ENCODE measurements around the gene CASP10. TPM values are rescaled to one million over a fixed set of nuclear protein-coding genes. Genes with fewer than 3 reads are reported as not detected.

The CASP10 gene
- total RNA-seq, 4 donors from 2014 or later = 9.0 to 22.0 (median 15.0) TPM

DNA sequence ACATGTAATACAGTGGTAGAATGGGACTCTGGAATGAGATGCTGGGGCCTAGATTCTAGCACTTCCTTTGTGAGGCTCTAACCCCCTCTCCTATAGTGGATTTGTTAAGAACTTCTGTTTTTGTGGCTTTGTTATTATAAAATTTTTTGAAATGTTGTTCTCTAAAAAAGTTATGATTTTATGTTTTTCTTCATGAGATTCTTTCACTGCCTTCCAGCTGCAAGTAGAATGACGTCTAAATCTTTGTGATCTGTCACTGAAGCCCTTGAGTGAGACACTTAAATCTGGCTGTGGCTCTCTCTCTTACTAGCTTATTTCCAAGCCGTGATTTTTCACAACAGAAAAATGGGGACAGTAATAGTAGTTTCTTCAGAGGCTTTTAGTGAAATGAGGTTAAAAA, 79.0 kb downstream of the CASP10 start:
- TF ChIP-seq, protein P1, sequence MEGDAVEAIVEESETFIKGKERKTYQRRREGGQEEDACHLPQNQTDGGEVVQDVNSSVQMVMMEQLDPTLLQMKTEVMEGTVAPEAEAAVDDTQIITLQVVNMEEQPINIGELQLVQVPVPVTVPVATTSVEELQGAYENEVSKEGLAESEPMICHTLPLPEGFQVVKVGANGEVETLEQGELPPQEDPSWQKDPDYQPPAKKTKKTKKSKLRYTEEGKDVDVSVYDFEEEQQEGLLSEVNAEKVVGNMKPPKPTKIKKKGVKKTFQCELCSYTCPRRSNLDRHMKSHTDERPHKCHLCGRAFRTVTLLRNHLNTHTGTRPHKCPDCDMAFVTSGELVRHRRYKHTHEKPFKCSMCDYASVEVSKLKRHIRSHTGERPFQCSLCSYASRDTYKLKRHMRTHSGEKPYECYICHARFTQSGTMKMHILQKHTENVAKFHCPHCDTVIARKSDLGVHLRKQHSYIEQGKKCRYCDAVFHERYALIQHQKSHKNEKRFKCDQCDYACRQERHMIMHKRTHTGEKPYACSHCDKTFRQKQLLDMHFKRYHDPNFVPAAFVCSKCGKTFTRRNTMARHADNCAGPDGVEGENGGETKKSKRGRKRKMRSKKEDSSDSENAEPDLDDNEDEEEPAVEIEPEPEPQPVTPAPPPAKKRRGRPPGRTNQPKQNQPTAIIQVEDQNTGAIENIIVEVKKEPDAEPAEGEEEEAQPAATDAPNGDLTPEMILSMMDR (IDR thresholded peaks at IDR 0.05) = no peak
- no peak for TF ChIP-seq POLR2A (IDR thresholded peaks at IDR 0.05)
- Histone ChIP-seq H3K4me3 (peak overlapping the region in 3 of 4 donors; percentile 30 to 50 (median 32)), H3K27me3 (no peaks in the 10 kb centered on the region), H3K36me3 (peaks cover 0 to 9% (median 0%) of the 10 kb centered on the region in 3 donors), H3K9me3 (no peaks in the 10 kb centered on the region), H3K4me1 (peaks cover 15 to 71% (median 19%) of the 10 kb centered on the region in 3 donors), H3K27ac (peak overlapping the region; percentile 7 to 96 (median 90))
- WGBS, 2 donors = 57 to 63% methylated on average over 2 of the region's 2 CpGs
- intact Hi-C loops (cut with DNase I) = no loop called here
- DNase-seq = no peak

DNA sequence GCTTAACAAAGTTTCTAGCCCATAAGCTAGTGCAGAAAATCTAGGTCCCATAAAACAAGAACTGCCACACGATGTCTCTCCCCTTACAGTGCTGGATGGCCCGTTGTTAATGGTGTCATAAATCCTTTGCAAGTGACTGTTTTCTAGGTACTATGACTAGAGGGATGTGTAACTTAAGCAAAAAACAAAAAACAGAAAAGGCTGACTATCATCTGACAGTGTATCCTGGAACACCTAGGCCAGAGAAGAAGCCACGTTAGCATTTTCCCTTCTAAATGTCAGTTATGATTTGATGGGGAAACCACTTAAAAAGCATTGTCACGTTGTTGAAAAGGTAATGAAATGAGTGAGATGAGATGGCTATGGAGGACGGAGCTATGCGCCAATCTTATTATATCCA, 79.8 kb downstream of the CASP10 start:
- peak overlapping the region in 1 of 4 donors; percentile 21 for H3K4me3 ChIP-seq
- H3K27ac ChIP-seq = peak overlapping the region in 1 of 4 donors; percentile 14
- H3K9me3 ChIP-seq = no peaks in the 10 kb centered on the region
- intact Hi-C loops (cut with DNase I) = no loop called here
- 64% methylated on average over 6 of the region's 6 CpGs for WGBS, 2 donors
- TF ChIP-seq POLR2A (IDR thresholded peaks at IDR 0.05) = no peak
- TF ChIP-seq, protein P1 (IDR thresholded peaks at IDR 0.05) = no peak
- no peaks in the 10 kb centered on the region for H3K27me3 ChIP-seq
- peaks cover 0 to 17% (median 7%) of the 10 kb centered on the region in 3 donors for H3K36me3 ChIP-seq
- peaks cover 15 to 63% (median 19%) of the 10 kb centered on the region in 3 donors for H3K4me1 ChIP-seq
- no peak for DNase-seq

DNA sequence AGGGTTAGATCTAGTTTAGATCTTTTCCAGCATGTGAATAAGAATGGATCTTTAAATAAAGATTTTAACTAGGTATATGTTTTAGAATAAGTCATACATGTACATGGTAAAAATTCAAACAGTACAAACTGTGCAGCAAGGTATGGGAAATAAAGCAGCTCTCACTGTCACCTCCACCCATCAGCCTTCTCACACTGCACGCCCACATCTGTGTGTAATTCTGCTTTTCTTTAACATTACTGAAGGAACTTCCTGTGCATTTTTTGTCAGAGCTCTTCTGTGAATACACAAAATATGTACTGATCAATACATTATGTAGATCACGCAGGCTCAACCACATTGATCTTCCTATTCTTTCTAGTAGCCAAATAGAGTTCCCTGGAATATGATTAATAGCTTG, 80.8 kb downstream of the CASP10 start:
- H3K4me3 ChIP-seq = no peak overlapping the region
- DNase-seq = no peak
- H3K9me3 ChIP-seq = no peaks in the 10 kb centered on the region
- no peak overlapping the region for H3K27ac ChIP-seq
- 70 to 76% methylated on average over 2 of the region's 2 CpGs for WGBS, 2 donors
- peaks cover 4 to 28% (median 7%) of the 10 kb centered on the region in 3 donors for H3K36me3 ChIP-seq
- peaks cover 14 to 57% (median 19%) of the 10 kb centered on the region in 3 donors for H3K4me1 ChIP-seq
- peak in 1 of 4 donors; percentile 16 for TF ChIP-seq POLR2A (IDR thresholded peaks at IDR 0.05)
- TF ChIP-seq, protein P1 (IDR thresholded peaks at IDR 0.05) = no peak
- H3K27me3 ChIP-seq = no peaks in the 10 kb centered on the region
- intact Hi-C loops (cut with DNase I) = no loop called here

DNA sequence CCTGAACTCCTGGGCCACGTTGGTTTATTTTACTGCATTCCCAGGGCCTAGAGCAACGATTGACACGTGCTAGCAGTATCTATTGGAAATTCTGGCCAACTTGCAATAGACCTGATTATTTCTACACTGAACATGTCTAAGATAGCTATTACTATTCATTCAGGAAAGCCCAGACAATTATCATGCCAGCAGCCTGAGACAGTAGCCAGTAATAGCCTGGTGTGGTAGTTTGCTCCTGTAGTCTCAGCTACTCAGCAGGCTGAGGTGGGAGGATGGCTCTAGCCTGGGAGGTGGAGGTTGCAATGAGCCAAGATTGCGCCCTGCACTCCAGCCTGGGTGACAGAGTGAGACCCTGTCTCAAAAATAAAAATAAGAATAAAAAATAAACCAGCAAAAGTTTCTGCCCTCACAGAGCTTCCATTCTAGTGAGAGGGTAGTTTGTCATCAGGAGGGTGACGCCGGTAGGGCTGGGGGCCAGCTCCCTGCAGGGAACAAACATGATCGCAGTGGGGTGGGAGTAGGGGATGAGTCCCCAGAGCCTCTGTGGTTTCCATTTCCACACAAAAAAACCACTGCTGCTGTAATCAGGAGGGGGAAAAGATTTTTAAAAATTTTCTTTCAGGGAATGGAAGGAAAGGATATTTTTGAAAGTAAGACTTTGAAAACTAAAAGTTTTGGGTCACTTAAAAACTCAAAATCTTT, 81.7 kb downstream of the CASP10 start:
- H3K4me3 ChIP-seq = no peak overlapping the region
- no peak overlapping the region for H3K27ac ChIP-seq
- no peaks in the 10 kb centered on the region for H3K27me3 ChIP-seq
- intact Hi-C loops (cut with DNase I) = no loop called here
- H3K4me1 ChIP-seq = peaks cover 8 to 49% (median 12%) of the 10 kb centered on the region in 3 donors
- no peak for DNase-seq
- TF ChIP-seq POLR2A (IDR thresholded peaks at IDR 0.05) = no peak
- TF ChIP-seq, protein P1 (IDR thresholded peaks at IDR 0.05) = no peak
- 85 to 86% methylated on average over 6 to 7 of the region's 7 CpGs for WGBS, 2 donors
- H3K9me3 ChIP-seq = no peaks in the 10 kb centered on the region
- peaks cover 4 to 36% (median 7%) of the 10 kb centered on the region in 3 donors for H3K36me3 ChIP-seq

DNA sequence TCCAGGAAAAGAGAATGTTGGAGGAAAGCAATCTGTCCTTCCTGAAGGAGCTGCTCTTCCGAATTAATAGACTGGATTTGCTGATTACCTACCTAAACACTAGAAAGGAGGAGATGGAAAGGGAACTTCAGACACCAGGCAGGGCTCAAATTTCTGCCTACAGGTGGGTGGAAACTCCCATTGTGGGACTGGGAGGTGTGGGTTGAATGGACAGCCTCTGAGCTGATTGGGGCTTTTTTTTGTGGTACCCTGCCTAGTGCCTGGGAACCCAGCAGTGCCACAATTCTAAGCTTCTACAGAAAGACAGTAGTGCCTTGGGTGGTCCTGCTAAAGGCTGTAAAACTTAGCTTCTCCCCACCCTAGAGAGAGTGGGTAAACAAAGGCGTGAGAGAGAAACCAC, 83.7 kb downstream of the CASP10 start:
- 82 to 90% methylated on average over 2 of the region's 2 CpGs for WGBS, 2 donors
- Histone ChIP-seq H3K9me3 (no peaks in the 10 kb centered on the region), H3K27me3 (no peaks in the 10 kb centered on the region), H3K4me3 (no peak overlapping the region), H3K27ac (no peak overlapping the region), H3K4me1 (peaks cover 0 to 29% (median 0%) of the 10 kb centered on the region in 3 donors), H3K36me3 (peaks cover 4 to 56% (median 7%) of the 10 kb centered on the region in 3 donors)
- no peak for DNase-seq
- no peak for TF ChIP-seq POLR2A (IDR thresholded peaks at IDR 0.05)
- TF ChIP-seq, protein P1 (IDR thresholded peaks at IDR 0.05) = no peak
- intact Hi-C loops (cut with DNase I) = no loop called here

Measured in esophagus squamous epithelium (tissue), 5 donors.